ENCODE data around the gene NAA10.

Gene NAA10

DNA sequence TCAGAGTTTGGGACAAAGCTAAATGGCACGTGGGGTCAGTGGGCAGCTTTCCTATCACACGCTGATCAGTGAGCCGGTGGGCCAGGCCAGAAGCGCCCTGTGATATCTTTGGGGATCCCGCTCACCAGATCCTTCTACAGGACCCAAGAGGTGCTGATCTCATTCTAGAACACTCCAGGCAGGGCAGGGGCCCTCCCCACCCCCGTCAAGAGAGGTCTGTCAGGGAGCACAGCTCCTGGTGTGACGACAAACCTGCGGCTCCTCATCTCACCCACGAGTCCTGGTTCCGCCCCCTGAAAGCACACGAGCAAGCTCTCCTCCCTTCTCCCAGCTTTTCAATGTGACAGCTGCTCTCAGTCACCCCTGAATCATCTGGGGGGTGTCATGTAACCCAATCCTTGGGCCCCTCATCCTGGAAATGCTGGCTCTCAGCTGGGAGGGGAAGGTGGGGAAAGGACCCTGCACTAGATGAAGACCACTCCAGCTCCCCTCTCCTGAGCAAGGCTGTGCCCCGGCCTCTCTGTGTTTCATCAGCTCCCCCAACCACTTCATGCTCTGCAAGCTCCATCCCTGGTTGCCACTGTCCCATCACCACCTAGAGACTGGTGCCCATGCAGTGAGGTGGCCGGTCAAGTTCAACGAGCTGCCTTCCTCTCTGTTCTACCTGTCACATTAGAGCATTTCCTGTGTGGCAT is 32.2 kb upstream of the NAA10 start:
- DNase-seq = peak; percentile 51

DNA sequence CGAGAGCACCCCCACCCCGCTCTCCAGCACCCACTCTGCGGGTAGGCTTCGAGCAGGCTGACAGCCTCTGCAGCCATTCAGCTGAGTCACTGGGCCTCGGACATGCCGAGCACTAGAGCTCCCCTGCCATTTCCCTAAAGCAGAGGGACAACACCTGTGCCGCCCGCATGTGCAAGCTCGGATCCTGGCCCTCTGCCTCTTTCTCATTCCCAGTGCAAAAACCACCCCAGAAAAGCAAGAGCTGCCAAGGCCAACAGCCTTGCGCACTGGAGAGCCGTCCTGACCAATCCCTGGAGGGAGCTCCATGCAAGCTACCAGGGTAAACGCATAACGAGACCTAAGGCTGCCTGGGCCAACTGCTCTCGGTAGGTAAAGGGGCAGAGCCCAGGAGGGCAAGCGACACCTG is 31.4 kb upstream of the NAA10 start:
- no peak for DNase-seq

DNA sequence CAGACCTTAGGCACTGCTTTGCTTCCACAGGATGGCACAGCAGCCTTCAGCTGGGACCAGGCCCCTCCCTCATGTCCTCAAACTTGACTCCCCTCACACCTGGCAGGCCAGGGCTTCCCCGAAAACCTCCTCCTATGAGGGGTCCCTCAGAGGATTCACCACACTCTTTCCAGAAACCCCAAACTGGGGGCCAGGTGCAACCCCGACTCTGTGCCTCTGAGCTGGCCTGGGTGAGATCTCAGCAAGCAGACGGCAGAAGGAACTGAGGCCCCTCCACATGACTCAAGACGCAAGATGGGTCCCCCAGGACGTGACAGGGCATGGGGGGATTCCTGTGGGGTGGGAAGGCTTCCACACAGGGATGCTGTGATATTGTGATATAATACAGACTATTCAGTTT is 30.6 kb upstream of the NAA10 start:
- DNase-seq = no peak

DNA sequence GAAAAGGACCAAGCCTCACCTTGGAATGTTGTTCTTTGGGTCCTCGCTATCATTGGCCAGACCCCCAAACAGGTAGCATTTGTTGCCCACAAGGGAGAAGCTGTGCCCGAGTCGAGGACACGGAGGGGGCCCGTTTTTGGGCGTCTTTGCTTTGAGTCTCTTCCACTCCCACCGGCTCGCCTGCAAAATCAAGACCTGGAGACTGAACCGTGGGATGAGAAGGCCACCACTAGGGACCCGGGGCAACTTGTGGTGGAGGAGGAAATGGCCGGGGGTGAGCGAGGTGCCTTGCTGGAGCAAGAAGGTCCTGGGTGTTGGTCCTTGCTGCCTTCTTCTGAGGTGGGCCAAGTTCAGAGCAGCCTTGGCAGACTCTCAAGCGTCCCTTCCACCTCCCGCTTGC is 29.3 kb upstream of the NAA10 start:
- no peak for DNase-seq

DNA sequence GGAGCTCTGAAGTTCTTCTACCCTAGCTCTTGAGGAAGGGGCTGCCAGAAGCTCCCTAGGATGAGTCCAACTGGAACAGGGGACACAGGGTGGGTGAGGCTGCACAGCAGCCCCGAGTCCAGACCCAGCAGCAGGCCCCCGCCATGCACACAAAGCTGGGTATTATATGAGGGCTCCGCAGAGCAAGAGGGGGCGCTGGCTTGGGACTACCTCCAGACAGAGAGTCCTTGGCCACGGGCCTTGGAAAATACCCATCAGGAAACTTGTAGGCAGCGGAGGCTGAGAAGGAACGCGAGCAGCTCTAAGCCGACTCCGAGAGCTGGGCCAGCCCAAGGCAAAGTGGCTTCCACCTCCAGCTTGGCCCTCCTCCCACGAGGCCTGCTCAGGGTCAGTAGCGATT is 28.7 kb upstream of the NAA10 start:
- DNase-seq = no peak

DNA sequence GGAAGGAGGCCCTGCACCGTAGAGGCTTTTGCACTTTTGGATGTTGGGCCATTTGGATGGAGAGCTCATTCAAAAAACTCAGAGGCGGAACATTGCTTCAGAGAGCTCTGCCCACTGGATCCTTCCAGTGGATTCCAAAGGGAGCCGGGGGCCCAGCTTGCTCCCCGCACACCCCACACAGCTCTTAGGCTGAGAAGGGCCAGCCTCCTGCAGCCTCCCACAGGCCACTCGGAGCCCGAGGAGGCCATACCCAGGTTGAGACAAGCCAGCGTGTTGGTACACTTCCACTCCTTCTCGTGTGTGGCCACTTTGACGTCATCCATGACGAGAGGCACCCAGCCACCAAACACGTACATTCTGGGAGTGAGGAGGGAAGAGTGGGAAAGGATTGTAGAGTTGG is 26.5 kb upstream of the NAA10 start:
- DNase-seq = no peak

DNA sequence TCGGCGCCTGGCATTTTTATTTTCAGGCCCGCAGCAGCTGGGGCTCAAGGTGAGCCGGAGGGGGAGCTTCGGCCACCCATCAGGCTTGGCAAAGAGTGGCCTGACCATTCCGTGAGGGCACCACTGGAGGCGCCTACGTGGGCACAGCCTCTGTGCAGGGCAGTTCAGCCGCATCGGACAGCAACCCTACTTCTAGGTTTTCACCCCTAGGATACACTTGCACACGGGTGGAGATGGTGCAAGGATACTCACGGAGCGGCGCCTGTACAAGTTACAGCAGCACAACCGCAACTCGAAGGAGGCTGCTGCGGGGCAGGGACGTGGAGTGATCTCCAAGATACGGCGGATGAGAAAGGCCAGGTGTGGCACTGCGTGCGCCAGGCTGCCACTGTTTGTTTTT is 25.9 kb upstream of the NAA10 start:
- DNase-seq = no peak

DNA sequence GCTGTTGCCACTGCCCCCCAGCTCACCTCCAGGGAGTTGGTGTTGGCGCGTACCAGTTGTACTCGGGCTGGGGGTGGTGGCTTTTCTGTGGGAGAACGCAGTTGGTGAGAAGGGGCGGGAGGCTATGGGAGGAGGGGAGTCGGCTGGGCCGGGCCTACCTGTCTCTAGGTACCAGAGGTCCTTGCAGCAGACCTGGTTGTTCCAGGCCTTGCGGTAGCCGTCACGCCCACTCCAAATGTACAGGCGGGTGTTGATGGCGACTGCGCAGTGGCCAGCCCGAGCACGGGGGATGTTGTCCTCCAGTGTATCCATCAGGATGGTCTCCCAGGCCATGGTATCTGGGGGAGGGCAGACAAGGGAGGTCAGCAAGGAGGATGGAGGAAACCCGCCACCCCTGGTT is 25.2 kb upstream of the NAA10 start:
- no peak for DNase-seq

DNA sequence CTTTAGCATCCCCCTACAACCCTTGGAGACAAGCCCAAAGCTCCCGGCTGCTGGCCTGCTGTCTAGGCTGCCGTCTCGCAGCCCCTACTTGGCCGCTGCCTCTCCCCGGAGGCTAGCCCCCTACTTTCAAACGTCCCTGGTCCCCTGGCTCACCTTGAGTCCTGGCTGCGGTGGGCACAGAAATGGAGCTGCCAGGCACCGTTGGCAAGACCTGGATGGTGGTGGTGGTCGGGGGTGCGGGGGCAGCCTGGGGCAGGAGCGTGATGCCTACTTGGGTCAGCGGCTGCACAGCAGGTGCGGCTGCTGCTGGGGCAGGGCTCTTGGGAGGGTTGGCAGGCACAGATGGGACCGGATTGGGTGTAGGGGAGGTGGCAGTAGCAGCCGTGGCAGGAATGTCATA is 24.8 kb upstream of the NAA10 start:
- DNase-seq = no peak

DNA sequence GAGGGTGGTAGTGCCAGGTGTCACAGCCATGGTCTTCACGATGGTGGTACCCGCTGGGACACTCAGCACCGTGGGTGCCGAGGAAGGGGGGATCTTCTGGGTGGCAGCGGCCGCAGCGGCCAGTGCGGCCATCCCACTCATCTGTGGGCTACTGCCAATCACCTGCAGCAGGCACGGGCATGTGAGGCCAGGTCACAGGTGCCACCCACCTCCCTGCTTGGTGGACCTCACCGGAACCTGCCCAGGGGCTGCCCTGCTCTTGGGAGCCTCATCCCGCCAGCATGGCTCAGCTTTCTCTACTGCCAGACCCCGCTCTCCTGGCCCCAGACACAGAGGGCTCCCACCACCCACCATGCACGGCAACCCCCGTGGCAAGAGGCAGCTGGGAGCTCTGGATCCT is 23.8 kb upstream of the NAA10 start:
- DNase-seq = no peak

DNA sequence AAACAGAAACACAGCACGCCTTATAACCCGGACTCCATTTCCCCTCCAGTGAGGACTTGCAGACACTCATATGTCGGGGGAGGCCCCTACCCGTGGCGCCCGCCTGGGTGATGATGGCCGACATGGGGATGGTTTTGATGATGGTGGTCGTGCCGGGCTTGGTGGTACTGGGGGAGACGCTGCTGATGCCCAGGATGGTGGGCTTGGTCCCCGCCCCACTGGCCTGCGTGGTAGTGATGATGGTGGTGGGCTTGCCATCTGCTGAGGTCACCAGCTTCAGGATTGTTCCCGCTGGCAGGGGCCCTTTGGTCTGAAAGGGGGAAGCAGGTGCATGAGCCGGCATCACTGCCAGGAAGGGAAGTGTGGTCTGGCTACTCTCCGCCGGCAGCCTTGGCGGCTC is 22.4 kb upstream of the NAA10 start:
- DNase-seq = no peak

DNA sequence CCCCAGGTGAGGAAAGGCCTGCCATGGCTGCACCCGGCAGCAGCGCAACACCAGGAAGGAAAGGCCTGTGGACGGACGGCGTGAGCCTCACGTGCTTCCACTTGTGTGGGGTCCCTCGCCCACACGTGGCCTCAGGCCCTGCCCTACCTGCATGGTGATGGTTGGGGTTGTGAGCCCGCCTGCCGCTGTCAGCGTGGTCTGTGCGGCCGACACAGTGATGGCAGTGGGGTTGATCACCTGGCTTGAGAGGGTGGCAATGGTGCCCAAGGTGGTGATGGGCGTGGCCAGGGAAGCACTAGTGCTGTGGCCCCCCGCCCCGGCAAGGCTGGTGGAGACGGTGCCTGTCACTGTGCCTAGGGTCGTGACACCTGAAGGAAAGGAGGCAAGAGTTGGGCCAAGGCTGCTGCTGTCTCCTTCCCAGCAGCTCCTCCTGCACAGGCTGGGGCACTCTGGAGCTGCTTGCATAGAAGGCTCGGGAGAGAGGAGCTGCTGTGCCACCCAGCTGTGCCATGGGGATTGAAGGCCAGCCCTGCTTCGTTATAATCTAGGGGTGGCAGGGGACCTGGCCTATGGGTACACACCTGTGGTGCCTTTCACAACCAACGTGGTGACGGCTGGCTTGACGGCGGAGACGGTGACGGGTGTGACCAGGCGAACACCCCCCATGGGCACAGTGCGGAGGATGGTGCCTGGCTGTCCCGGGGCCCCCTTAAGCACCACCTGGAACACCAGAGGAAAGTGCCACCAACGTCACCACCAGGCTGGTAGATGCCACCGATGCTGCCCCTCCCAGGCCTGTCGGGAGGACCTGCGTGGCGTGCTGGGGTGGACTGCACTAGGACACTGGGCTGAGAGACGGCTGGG is 21.4 kb upstream of the NAA10 start:
- DNase-seq = no peak

DNA sequence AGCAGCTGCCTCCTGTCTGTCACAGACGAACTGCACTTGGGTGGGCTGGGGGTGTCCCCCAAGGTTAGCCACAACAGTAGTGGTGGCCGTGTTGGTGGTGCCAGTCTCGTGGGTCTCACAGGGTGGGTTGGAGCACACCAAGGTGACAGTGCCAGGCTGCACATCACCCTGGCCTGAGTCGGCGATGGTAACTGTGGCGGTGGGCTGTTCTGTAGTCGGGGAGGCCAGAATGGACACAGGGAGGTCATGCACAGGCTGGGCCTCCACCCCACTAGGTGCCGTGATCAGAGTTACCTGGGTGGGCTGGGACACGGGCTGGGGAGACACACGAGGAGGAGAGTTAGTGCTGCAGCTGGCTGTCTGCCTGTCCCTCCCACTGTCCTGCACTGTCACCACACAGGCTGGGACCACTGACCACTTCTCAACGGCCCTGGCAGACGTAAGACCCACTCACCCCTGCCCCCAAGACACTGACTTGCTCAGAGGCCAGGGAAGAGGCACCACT is 20.4 kb upstream of the NAA10 start:
- DNase-seq = no peak

DNA sequence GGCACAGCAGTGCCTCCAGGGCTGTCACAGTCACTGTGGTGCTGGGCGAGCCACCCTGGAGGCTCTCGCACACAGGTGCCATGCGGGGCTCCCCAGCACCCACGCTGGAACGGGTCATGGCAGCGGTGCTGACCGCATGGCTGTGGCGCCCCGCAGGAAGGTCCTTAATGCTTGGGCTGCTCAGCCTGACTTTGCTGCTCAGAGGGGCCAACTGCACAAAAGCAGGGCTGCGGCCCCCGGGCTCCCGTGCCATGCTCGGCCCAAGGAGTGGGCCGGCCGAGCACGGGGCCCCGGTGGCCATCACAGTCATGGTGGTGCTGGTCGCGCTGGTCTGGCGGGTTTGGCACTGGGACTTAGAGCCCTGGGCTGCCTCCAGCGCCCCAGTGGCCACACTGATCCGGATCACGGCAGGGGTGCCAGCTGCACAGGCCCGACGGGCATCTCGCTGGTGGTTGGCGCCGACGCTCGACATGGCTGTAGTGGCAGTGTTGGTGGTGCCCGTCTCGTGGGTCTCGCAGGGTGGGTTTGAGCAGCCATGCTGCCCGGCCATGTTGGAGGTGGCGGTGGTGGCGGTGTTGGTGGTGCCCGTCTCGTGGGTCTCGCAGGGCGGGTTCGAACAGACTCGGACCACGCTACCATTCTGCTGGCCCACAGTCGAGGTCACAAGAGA is 19.9 kb upstream of the NAA10 start:
- no peak for DNase-seq

DNA sequence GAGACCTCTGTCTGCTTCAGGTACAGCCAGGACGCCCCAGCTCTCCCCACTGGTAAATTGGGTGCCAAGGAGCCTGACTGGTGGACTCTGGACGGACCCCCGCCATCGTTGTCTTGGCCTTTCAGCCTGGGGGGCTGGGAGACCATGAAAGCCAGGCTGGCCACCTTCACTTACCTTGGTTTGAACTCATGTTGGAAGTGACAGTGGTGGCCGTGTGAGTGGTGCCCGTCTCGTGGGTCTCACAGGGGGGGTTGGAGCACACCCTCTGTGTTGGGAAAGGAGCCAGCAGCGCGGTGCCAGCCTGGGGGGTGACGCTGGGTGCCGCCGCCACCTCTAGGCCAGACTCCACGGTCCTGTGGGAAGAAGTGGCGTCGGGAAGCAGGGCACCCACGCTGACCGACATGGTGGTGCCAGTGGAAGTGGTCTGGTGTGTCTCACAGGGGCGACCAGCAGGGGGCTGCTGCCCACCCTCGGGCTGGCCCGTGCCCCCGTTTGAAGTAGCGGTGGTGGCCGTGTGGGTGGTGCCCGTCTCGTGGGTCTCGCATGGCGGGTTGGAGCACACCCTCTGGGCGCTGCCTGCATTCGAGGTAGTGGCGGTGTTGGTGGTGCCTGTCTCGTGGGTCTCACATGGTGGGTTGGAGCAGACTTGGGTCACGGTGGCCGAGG is 19.2 kb upstream of the NAA10 start:
- DNase-seq = no peak

DNA sequence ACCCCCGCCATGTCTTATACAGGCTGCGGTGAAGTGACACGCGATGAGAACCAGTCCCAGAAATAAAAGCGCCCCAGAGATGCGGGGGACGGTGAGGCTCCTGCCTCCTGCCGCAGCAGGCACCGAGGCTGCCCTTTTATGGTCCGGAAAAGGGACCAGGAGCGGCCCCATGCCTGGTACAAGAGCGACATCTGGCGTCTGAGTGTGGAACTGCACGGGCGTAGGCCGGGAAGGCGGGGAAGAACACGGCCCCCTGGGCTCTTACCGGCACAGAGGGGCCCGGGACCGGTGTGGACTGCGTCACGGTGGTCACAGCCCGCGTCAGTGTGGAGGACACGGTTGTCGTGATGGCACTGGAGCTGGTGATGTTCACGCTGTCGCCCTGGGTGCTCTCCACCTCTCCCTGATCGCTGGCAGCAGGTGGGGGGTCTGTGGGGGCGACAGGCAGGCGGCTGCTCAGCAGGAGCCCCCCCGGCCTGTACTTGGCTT is 18.5 kb upstream of the NAA10 start:
- peak; percentile 83 for DNase-seq

DNA sequence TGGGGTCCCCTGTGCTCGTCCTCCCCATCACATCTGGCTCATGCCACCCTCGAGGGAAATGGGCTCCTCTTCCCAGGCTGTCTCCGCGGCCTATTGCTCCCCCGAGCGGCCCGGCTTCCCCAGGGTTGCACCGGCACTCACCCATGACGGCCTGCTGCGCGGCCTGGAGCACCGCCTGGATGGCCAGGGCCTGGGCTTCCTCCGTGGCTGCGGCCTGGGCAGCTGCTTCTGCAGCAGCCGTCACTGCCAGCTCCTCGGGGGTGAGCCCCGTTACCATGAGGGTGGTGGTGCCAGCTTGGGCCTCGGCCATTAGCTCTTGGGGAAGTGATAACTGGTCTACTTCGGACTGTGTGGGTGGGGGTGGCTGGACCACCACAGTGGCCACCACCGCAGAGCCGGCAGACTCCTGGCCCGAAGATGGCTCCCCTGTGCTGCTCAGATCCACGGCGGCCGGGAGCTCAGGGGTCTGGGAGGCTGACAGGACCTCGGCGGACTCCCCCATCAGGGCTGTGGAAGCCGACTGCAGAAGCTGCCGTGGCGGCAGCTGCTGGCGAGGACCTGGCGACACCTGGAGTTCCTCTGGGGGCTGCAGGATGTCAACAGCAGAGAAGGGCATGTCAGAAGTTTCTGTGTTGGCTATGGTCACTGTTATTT is 17.7 kb upstream of the NAA10 start:
- DNase-seq = no peak

DNA sequence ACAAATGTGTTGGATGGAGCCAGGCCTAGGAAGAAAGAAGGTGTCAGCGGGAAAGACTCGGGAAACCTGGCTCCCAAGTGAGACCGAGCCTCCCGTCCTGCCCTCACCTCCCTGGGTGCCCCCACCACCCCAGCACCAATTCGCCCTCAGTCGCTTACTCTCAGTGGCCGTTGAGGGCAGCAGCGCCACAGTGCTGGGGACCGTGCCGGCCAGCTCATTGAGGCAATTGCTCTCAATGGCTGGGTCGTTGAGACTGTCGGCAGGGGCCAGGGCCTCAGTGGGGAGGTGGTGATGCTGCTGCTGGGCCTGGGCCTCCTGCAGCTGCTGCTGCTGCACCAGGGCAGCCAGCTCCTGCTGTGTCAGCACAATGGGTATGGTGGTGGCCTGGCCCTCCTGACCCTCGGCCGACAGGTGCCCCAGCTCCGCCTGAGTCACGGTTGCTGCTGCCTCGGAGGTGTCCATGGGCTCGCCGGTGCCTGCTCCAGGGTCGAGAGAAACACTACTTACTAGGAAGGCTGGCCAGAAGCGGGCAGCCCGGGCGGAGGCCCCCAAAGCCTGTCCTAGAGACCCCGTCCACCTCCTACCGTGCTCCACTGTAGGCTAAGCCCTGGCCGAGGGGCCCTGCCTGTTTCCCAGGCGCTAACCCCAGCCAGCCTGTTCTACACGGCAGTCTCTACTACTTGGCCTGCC is 17.0 kb upstream of the NAA10 start:
- DNase-seq = no peak

DNA sequence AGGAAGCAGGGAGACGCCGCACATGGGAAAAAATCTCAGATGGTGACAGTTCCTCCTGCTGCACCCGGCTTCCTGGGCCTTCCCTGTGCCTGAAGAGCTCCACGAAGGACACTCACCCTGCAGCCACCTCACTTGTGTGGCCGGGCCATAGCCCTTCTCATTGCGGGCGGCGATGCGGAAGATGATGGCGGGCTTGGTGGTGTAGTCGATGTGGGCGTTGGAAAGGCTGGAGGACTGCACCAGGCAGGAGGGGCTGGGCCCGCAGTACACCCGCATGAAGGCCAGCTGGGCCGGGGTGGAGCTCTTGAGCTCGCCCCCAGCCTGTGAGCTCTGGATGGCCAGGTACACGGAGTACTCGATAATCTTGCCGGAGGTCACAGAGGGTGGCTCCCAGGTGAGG is 15.3 kb upstream of the NAA10 start:
- no peak for DNase-seq

DNA sequence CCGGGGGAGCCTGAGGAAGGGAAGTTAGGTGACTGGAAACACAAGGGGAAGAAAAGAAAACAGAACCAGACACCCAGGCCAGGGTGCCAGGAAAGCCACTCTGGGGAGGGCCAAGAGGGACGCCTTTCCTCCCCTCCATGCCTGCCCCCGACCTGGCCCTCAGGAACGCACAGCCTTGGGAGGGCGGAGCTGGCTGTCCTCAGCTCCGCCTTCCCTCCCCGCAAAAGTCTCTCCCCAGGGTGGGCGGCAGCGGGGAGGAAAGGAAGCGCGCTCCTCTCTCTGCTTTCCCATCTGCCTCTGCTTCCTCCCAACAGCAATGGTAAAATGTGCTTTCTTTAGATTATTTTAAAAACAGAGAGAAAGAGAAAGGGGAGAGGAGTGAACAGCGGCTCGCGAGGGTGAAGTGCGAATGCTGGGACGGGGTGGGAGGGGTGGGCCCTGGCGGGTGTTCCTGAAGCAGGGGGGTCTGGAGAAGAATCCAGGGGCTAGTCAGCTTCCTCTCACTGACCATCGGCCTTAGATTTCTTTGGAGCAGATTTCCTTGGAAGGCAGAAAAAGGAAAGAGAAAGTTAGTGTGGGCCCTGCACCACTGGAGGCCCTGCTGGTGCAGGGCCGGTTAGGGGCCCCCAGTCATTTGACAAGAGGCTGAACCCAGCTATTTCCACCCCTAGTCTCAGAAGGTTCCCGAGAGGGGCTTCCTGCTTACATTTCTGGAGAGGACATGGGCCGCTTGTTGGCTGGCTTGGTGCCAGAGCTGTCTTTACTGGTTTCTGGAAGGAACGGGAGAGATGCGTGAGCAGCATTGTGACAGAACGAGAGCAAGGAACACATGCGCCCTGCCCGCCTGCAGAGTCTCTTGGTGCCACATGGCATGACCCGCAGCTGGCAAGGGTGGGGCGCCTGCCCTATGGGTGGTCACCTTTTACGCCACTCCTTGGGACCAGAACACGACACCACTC is 14.3 kb upstream of the NAA10 start:
- no peak for DNase-seq

DNA sequence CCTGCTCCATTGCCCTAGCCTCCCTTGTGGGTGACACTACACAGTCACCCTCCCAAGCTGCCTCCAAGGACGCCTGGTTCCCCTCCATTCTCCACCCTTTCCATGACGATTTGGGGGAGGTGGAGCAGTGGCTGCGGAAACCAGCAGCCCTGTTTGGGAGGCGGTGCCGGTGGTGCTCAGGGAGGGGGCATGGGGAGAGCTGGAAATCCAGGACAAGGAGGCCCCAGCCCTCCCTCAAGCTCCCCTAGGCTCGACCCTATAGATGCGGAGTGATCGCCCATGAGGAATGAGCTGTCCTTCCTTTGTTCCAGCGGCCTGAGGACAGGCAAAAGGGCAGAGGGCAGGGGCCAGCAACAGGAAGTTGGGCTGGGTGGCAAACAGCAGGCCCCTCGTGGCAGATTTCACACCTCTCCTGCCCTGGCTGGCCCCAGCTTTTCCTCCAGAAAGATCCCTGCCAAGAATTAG is 13.2 kb upstream of the NAA10 start:
- DNase-seq = no peak

All from activated CD8-positive, alpha-beta memory T cell treated with anti-CD3 and anti-CD28 coated beads, Interleukin-2, amount 50 U/mL, for 4 hours (primary cell).